Measurements from ENCODE around the gene ZNF423.

Gene ZNF423

GRCh38 chr16:49542391-49542891 lies 313.5 kb downstream of the ZNF423 start:
- in situ Hi-C loops (cut with MboI; ENCODE audit: low sequenced_read_pairs, unreplicated experiment) = no loop called here
- no peak for TF ChIP-seq CTCF (IDR thresholded peaks at IDR 0.05; ENCODE audit: borderline replicate concordance, control extremely low read depth, extremely low read depth, insufficient read depth, missing control alignments)
- no peak for DNase-seq (ENCODE audit: low spot score)

- in situ Hi-C loops (cut with MboI; ENCODE audit: low sequenced_read_pairs, unreplicated experiment) = no loop called here
These were observed 315.1 kb downstream of the ZNF423 start for GRCh38 chr16:49540836-49541235.

GRCh38 chr16:49539758-49540157 lies 316.2 kb downstream of the ZNF423 start:
- no peak for DNase-seq (ENCODE audit: low spot score)
- in situ Hi-C loops (cut with MboI; ENCODE audit: low sequenced_read_pairs, unreplicated experiment) = no loop called here
- TF ChIP-seq CTCF (IDR thresholded peaks at IDR 0.05; ENCODE audit: borderline replicate concordance, control extremely low read depth, extremely low read depth, insufficient read depth, missing control alignments) = no peak

More at GRCh38 chr16:49540836-49541235, 315.1 kb downstream of the ZNF423 start:
- no peak for TF ChIP-seq CTCF (IDR thresholded peaks at IDR 0.05; ENCODE audit: borderline replicate concordance, control extremely low read depth, extremely low read depth, insufficient read depth, missing control alignments)
- DNase-seq (ENCODE audit: low spot score) = no peak

GRCh38 chr16:49537924-49538459 lies 317.9 kb downstream of the ZNF423 start:
- in situ Hi-C loops (cut with MboI; ENCODE audit: low sequenced_read_pairs, unreplicated experiment) = no loop called here
- DNase-seq (ENCODE audit: low spot score) = no peak
- TF ChIP-seq CTCF (IDR thresholded peaks at IDR 0.05; ENCODE audit: borderline replicate concordance, control extremely low read depth, extremely low read depth, insufficient read depth, missing control alignments) = no peak

- TF ChIP-seq CTCF (IDR thresholded peaks at IDR 0.05; ENCODE audit: borderline replicate concordance, control extremely low read depth, extremely low read depth, insufficient read depth, missing control alignments) = no peak
- in situ Hi-C loops (cut with MboI; ENCODE audit: low sequenced_read_pairs, unreplicated experiment) = no loop called here
- no peak for DNase-seq (ENCODE audit: low spot score)
These were observed 320.9 kb downstream of the ZNF423 start for GRCh38 chr16:49534901-49535610.

- in situ Hi-C loops (cut with MboI; ENCODE audit: low sequenced_read_pairs, unreplicated experiment) = no loop called here
- no peak for DNase-seq (ENCODE audit: low spot score)
These were observed 322.5 kb downstream of the ZNF423 start for GRCh38 chr16:49533422-49533821.

More at GRCh38 chr16:49533422-49533821, 322.5 kb downstream of the ZNF423 start:
- no peak for TF ChIP-seq CTCF (IDR thresholded peaks at IDR 0.05; ENCODE audit: borderline replicate concordance, control extremely low read depth, extremely low read depth, insufficient read depth, missing control alignments)
